ENCODE results near the gene PRM2.

DNA sequence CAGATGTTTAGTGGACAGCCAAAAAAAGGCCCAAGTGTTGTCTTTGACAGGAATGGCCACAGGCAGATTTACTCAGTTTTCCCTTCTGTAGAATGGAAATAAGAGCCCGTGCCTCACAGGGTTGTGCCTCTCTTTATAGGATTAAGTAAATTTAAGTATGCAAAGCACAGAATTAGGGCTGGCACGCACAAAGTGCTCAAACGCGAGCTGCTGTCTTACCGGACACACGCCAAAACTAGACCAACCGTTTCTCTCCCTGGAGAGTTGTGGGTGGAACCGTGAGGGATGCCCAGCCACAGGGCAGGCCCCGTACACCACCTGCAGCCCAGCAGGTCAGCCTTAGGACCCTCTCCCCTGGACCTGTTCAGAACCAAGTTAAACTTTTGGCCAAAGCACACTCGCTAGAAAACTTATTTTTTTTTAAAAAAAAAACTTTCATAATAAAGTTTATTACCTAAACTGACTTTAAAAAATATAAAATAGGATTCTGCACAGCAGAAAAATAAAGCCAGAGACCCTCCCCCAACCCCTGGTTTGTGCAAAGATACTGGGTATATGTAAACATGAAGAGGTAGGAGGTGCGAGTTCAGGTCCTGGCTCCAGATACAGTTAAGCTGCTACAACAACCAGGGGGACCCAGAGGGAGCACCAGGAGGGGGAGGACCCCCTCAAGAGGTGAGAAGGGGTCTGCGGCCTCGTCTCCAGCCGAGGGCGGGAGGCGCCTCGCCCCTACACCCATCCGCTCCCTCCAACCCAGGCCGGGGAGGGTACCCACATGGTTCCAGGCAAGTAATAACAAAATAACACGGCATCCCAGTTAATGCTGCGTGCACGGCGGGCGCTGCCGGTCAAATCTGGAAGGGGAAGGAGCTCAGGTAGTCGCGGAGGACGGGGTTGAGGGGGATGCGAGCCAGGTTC is 22.0 kb downstream of the PRM2 start:
- no peak for TF ChIP-seq POLR2A (IDR thresholded peaks at IDR 0.05)
- TF ChIP-seq, protein P1, sequence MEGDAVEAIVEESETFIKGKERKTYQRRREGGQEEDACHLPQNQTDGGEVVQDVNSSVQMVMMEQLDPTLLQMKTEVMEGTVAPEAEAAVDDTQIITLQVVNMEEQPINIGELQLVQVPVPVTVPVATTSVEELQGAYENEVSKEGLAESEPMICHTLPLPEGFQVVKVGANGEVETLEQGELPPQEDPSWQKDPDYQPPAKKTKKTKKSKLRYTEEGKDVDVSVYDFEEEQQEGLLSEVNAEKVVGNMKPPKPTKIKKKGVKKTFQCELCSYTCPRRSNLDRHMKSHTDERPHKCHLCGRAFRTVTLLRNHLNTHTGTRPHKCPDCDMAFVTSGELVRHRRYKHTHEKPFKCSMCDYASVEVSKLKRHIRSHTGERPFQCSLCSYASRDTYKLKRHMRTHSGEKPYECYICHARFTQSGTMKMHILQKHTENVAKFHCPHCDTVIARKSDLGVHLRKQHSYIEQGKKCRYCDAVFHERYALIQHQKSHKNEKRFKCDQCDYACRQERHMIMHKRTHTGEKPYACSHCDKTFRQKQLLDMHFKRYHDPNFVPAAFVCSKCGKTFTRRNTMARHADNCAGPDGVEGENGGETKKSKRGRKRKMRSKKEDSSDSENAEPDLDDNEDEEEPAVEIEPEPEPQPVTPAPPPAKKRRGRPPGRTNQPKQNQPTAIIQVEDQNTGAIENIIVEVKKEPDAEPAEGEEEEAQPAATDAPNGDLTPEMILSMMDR (IDR thresholded peaks at IDR 0.05), result no peak
